ENCODE data around the gene NFIC.

- no peak for TF ChIP-seq CTCF (conservative IDR thresholded peaks at IDR 0.05; ENCODE audit: low read length)
- no peak for TF ChIP-seq EZH2phosphoT487 (IDR thresholded peaks at IDR 0.05; ENCODE audit: borderline replicate concordance)
Measured at GRCh38 chr19:3515891-3516422, 149.6 kb downstream of the NFIC start.

All from Loucy (cell line).